DND-41 (cell line): ENCODE data around the gene IL1R2.

Source experiments
- CTCF ChIP-seq: IDR thresholded peaks from 2 replicates; pipeline ENCODE4 v1.5.1; 2012; ENCODE audit warnings: borderline replicate concordance, low read length, moderate library complexity, mild to moderate bottlenecking; ENCODE audit not compliant: poor library complexity, severe bottlenecking; ENCODE audit errors: extremely low read depth
- EZH2 ChIP-seq: IDR thresholded peaks from 3 replicates; pipeline ENCODE4 v1.6.1; 2012; ENCODE audit warnings: borderline replicate concordance, low read depth, mild to moderate bottlenecking, moderate library complexity, low read length, inconsistent platforms; ENCODE audit not compliant: severe bottlenecking

GRCh38 chr2:102065675-102066252 lies 74.0 kb downstream of the IL1R2 start:
- TF ChIP-seq EZH2: no peak
- TF ChIP-seq CTCF: no peak
